Fibroblast of skin of abdomen (primary cell): ENCODE data around the gene RPS6KA4.
A peak's percentile ranks its signal among the peaks of the same experiment; 100 is the strongest.

Experiments used
- DNase-seq: peaks from one replicate; pipeline ENCODE4 v3.0.0-alpha.2; 2013

RPS6KA4 gene

DNA sequence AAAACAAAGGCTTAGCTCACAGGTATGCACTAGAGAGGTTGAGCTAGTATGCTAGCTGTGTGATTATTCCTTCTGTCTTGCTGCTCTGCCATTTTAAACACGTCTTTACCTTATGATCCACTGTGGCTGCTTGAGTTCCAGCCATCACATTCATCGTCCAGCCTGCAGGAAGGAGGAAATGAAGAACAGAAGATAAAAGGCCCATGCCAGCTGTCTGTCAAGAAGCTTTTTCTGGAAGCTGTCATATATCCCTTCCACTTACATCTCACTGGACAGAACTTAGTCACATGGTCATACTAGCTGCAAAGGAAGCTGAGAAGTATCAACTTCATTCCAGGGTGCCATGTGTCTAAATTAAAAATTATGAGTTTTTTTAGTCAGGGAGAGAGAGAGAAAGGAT lies 31.6 kb upstream of the RPS6KA4 start:
- DNase-seq, result no peak

- DNase-seq, result no peak
Measured at GRCh38 chr11:64327993-64328392, 31.0 kb upstream of the RPS6KA4 start.

DNA sequence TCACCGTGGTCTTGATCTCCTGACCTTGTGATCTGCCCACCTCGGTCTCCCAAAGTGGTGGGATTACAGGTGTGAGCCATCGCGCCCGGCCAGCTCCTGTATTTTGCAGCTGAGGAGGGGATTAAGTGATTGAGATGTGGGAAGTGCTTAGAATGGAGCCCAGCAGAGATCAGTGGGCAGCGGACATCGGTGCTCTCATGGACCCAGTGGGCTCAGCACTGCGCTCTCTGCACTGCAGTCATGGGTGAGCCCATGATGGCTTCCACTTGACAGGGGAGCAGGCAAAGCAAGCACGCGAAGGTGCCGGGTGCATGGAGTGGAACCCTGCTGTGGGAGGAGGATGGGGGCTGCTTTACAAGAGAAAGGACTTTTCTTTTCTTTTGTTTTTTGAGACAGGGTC lies 28.1 kb upstream of the RPS6KA4 start:
- DNase-seq, result no peak

GRCh38 chr11:64331569-64332371 lies 27.2 kb upstream of the RPS6KA4 start:
- DNase-seq, result peak; percentile 82

DNA sequence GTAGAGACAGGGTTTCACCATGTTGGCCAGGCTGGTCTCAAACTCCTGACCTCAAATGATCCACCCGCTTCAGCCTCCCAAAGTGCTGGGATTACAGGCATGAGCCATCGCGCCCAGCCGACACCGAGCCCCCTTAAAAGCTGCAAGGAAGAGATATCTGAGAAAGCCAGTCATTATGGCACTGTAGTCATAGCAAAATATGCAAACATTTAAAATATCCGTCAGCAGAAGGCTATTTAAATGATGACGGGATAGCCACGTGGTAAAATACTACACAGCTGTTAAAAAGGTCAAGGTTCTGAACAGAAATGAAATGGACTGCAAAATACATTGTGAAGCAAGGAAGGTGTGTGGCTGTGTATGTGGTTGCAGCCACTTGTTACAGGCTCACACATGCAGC lies 25.4 kb upstream of the RPS6KA4 start:
- DNase-seq, result no peak

DNA sequence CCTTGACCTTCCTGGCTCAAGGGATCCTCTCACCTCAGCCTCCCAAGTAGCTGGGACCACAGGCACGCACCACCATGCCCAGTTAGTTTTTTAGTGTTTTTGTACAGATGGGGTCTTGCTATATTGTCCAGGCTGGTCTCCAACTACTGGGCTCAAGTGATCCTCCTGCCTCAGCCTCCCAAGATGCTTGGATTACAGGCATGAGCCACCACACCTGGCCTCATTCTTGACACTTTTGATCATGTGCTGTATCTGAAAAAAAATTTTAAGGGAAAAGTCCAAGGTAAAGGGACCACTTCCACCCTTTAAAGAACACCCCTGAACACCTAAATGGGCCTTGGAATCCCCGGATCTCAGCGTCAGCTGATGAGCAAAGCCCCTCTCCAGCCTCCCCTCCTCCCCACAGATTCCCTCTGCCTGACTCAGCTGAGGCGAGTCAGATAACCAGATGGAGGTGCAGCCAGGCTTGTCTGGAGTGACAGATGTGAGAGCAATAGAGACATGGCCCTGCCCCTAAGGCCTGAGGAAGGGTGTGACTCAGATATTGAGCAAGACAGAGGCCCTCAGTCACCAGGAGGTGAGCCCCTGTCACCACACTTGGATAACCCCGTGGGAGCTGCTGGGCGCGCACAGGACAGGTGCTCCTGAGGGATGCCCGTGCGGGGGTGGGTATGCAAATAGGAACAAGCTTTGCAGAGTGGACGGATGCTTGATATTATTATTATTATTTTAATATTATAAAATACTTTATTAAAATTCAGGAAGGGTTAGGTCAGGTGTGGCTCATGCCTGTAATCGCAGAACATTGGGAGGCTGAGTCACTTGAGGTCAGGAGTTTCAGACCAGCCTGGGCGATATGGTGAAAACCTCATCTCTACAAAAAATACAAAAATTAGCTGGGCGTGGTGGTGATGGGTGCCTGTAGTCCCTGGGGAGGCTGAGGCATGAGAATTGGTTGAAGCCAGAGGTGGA lies 23.9 kb upstream of the RPS6KA4 start:
- peak; percentile 96 for DNase-seq

GRCh38 chr11:64337538-64338249 lies 21.3 kb upstream of the RPS6KA4 start:
- DNase-seq, result no peak

- DNase-seq, result no peak
Measured at GRCh38 chr11:64338716-64339115, 20.2 kb upstream of the RPS6KA4 start.

DNA sequence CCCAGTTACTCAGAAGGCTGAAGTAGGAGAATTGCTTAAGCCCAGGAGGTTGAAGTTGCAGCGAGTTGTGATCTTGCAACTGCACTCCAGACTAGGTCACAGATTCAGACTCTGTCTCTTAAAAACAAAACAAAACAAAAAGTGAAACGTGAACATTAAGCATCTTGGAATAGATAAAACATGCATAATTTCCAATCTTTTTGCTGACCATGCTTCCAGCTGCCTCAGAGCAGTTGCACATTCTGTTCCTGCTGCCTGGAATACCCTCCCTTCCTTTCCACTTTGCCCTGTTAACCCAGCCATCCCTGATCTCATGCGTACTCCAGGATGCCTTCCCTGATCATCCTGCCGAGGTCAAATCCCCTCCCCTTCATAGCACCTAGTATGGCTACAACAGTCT lies 19.7 kb upstream of the RPS6KA4 start:
- no peak for DNase-seq

- no peak for DNase-seq
Measured at GRCh38 chr11:64339754-64340408, 19.1 kb upstream of the RPS6KA4 start, which contains the start of gene CCDC88B. Gene CCDC88B, plus strand, starts transcription at chr11:64340204. Its CDS starts 63 bp downstream, at chr11:64340267.

GRCh38 chr11:64340671-64341335 lies 18.2 kb upstream of the RPS6KA4 start:
- no peak for DNase-seq

DNA sequence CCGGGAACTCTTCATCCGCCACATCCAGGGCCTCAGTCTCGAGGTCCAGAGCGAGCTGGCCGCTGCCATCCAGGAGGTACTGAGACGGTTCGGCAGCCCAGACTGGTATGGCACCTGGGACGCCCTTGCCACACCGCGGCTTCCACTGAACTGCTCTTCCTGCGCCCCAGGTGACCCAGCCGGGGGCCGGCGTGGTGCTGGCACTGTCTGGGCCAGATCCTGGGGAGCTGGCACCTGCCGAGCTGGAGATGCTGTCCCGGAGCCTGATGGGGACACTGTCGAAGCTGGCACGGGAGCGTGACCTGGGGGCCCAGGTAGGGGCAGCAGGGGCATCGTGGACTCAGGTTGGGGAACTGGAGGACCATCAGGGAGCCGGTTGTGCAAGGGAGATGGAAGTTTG lies 17.5 kb upstream of the RPS6KA4 start:
- no peak for DNase-seq

DNA sequence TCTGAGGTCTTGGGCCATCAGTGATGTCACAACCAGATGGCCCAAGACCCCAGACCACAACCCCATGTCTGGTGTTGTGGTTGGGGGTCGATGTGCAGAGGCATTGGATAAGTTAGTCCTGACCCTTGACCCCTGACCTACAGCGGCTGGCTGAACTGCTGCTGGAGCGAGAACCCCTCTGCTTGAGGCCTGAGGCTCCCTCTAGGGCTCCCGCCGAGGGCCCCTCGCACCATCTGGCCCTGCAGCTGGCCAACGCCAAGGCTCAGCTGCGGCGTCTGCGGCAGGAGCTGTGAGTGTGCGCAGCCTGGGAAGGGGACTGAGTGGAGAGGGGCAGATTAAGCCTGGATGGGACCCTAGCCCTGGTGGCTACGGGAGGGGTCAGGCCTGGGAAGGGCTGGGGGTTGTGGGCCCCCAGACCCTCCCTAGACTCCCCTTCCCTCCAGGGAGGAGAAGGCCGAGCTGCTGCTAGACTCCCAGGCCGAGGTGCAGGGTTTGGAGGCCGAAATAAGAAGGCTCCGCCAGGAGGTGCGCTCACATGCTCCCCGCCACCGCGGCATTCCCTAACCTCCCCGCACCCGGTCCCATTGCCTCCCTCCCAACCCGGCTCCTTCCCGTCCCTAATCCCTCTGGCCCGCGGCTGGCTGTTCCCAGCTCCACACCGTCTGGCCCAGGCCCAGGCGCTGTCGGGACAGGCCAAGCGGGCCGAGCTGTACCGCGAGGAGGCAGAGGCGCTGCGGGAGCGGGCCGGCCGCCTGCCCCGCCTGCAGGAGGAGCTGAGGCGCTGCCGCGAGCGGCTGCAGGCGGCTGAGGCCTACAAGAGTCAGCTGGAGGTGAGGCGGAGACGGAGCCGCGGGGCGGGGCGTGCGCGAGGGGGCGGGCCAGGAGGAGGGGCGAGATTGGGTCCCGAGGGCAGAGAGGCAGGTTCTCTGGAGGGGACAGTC lies 16.8 kb upstream of the RPS6KA4 start:
- DNase-seq, result peak; percentile 83

- DNase-seq, result no peak
Measured at GRCh38 chr11:64342869-64343745, 15.9 kb upstream of the RPS6KA4 start.

DNA sequence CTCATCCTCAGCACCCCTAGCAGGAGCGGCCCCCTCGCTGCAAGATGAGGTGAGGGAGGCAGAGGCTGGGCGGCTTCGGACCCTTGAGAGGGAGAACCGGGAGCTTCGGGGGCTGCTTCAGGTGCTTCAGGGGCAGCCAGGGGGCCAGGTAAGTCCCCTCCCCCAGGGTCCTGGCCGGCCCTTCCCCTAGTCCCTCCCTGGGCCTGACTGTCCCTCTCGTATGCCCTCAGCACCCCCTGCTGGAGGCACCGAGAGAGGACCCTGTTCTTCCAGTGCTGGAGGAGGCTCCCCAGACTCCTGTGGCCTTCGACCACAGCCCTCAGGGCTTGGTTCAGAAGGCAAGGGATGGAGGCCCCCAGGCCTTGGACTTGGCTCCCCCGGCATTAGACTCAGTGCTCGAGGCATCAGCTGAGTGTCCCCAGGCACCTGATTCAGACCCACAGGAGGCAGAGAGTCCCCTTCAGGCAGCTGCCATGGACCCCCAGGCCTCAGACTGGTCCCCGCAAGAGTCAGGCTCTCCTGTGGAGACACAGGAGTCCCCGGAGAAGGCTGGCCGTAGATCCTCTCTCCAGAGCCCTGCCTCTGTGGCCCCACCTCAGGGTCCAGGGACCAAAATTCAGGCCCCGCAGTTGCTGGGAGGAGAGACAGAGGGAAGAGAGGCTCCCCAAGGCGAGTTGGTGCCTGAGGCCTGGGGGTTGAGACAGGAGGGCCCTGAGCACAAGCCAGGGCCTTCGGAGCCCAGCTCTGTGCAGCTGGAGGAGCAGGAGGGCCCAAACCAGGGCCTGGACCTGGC lies 15.0 kb upstream of the RPS6KA4 start:
- DNase-seq, result no peak

GRCh38 chr11:64344787-64345186 lies 14.2 kb upstream of the RPS6KA4 start:
- no peak for DNase-seq

GRCh38 chr11:64347193-64347867 lies 11.6 kb upstream of the RPS6KA4 start:
- no peak for DNase-seq
